Measurements from ENCODE around the gene FAM184A. TPM values are rescaled to one million over a fixed set of nuclear protein-coding genes. Genes with fewer than 3 reads are reported as not detected.

FAM184A gene
- total RNA-seq, 1 experiment from 2014 or later = 8.7 TPM

GRCh38 chr6:119110601-119111548 lies 32.4 kb upstream of the FAM184A start:
- no peaks in the 10 kb centered on the region for H3K9me3 ChIP-seq (ENCODE audit: control insufficient read depth, insufficient read depth, low read depth, low read length)
- in situ Hi-C loops (cut with HindIII; ENCODE audit: low pct_unique_long_range_greater_than_20kb, low sequenced_read_pairs) = no loop called here
- DNase-seq (ENCODE audit: low read depth, low spot score) (peak; percentile 27), ATAC-seq (peak; percentile 95)
- POLR2A ChIA-PET = no interaction called here
- H3K27ac ChIP-seq (ENCODE audit: low read length) = no peak overlapping the region
- BruUV-seq (replicated peaks) = no TSS peak
- H3K36me3 ChIP-seq (ENCODE audit: control insufficient read depth, insufficient read depth, low read length) = no peaks in the 10 kb centered on the region
- no peaks in the 10 kb centered on the region; the same call in 1 of the 2 replicates for H3K27me3 ChIP-seq (ENCODE audit: control insufficient read depth, insufficient read depth, low read length)
- TF ChIP-seq, protein P1, sequence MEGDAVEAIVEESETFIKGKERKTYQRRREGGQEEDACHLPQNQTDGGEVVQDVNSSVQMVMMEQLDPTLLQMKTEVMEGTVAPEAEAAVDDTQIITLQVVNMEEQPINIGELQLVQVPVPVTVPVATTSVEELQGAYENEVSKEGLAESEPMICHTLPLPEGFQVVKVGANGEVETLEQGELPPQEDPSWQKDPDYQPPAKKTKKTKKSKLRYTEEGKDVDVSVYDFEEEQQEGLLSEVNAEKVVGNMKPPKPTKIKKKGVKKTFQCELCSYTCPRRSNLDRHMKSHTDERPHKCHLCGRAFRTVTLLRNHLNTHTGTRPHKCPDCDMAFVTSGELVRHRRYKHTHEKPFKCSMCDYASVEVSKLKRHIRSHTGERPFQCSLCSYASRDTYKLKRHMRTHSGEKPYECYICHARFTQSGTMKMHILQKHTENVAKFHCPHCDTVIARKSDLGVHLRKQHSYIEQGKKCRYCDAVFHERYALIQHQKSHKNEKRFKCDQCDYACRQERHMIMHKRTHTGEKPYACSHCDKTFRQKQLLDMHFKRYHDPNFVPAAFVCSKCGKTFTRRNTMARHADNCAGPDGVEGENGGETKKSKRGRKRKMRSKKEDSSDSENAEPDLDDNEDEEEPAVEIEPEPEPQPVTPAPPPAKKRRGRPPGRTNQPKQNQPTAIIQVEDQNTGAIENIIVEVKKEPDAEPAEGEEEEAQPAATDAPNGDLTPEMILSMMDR (IDR thresholded peaks at IDR 0.05) = peak; percentile 75
- TF ChIP-seq SIN3A (IDR thresholded peaks at IDR 0.05; ENCODE audit: borderline replicate concordance, insufficient read depth, low read depth, low read length) (no peak), POLR2AphosphoS5 (IDR thresholded peaks at IDR 0.05; ENCODE audit: low read depth, low read length) (no peak)
- H3K4me3 ChIP-seq (ENCODE audit: low read depth in 2 of 2, low read length in 2 of 2) = no peak overlapping the region
- H3K4me1 ChIP-seq (ENCODE audit: control insufficient read depth, insufficient read depth, low read length) = no peaks in the 10 kb centered on the region
- CTCF ChIA-PET = interaction anchor here (0.5 to 2.7 kb wide), 9 partner anchors 76 to 460 kb away, joined by 3 to 19 read pairs (median 4); no protein-coding TSS in a partner anchor
- intact Hi-C loops (cut with micrococcal nuclease; ENCODE audit: unreplicated experiment) = loop anchor here (1.0 to 5.0 kb wide), 2 partner anchors 143 to 219 kb away; partner anchors contain the start of gene ASF1A

- ATAC-seq (no peak), DNase-seq (ENCODE audit: low read depth, low spot score) (no peak)
- ChIA-PET CTCF (interaction anchor here (0.7 to 2.7 kb wide), 5 partner anchors 36 to 220 kb away, joined by 3 to 19 read pairs (median 4); no protein-coding TSS in a partner anchor), POLR2A (no interaction called here)
- TF ChIP-seq TCF7L2 (IDR thresholded peaks at IDR 0.05; ENCODE audit: low read depth, low read length) = no peak
- no peak for TF ChIP-seq SIN3A (IDR thresholded peaks at IDR 0.05; ENCODE audit: borderline replicate concordance, insufficient read depth, low read depth, low read length)
- TF ChIP-seq REST (IDR thresholded peaks at IDR 0.05; ENCODE audit: insufficient read depth in 1 of 2, low read depth in 2 of 2, low read length in 1 of 2) = no peak
- TF ChIP-seq, protein P1 (IDR thresholded peaks at IDR 0.05) = no peak
- no peak for TF ChIP-seq POLR2AphosphoS5 (IDR thresholded peaks at IDR 0.05; ENCODE audit: low read depth, low read length)
- Histone ChIP-seq H3K4me3 (ENCODE audit: low read depth in 2 of 2, low read length in 2 of 2) (no peak overlapping the region), H3K36me3 (ENCODE audit: control insufficient read depth, insufficient read depth, low read length) (no peaks in the 10 kb centered on the region), H3K9me3 (ENCODE audit: control insufficient read depth, insufficient read depth, low read depth, low read length) (no peaks in the 10 kb centered on the region), H3K27me3 (ENCODE audit: control insufficient read depth, insufficient read depth, low read length) (no peaks in the 10 kb centered on the region; the same call in 1 of the 2 replicates), H3K27ac (ENCODE audit: low read length) (no peak overlapping the region), H3K4me1 (ENCODE audit: control insufficient read depth, insufficient read depth, low read length) (no peaks in the 10 kb centered on the region)
- intact Hi-C loops (cut with micrococcal nuclease; ENCODE audit: unreplicated experiment) (loop anchor here (1.0 to 5.0 kb wide), 2 partner anchors 141 to 217 kb away; partner anchors contain the start of gene ASF1A), in situ Hi-C loops (cut with HindIII; ENCODE audit: low pct_unique_long_range_greater_than_20kb, low sequenced_read_pairs) (no loop called here)
- no TSS peak for BruUV-seq (replicated peaks)
These were observed 31.3 kb upstream of the FAM184A start for GRCh38 chr6:119109654-119110325.
